ENCODE data around the gene FGD4. TPM values are rescaled to one million over a fixed set of nuclear protein-coding genes. Genes with fewer than 3 reads are reported as not detected.

The FGD4 gene
- total and polyA plus RNA-seq, 9 of the 15 experiments (the other 6 are each of a cell fraction or from before 2014, with no cell fraction given) = 0.05 to 0.51 (median 0.27) TPM

DNA sequence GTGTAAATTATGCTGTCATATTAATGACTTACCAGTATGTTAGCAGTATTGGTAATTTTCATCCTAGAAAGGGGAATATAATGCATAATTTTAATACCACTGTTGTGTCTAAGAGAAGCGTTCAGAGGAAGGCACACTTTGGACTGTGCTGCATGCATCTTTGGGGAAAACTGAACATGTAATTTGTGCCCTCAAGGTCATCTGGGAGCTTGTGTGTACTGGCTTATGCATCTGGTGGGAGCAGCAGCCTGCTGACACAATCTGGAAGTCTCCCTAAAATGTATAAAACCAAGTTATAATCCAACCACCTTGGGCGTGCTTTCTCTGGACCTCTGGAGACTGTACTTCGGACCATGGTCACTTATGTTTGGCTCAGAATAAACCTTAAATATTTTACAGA is 14.1 kb downstream of the FGD4 start (continued):
- TF ChIP-seq DMBX1 (CRISPR knock-in tag; IDR thresholded peaks at IDR 0.05; ENCODE audit: borderline replicate concordance) = no peak
- TF ChIP-seq, protein P1, sequence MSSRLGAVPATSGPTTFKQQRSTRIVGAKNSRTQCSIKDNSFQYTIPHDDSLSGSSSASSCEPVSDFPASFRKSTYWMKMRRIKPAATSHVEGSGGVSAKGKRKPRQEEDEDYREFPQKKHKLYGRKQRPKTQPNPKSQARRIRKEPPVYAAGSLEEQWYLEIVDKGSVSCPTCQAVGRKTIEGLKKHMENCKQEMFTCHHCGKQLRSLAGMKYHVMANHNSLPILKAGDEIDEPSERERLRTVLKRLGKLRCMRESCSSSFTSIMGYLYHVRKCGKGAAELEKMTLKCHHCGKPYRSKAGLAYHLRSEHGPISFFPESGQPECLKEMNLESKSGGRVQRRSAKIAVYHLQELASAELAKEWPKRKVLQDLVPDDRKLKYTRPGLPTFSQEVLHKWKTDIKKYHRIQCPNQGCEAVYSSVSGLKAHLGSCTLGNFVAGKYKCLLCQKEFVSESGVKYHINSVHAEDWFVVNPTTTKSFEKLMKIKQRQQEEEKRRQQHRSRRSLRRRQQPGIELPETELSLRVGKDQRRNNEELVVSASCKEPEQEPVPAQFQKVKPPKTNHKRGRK (tag; IDR thresholded peaks at IDR 0.05) = no peak
- no peak for TF ChIP-seq ASH1L (IDR thresholded peaks at IDR 0.05; ENCODE audit: borderline replicate concordance, low read depth, partially characterized antibody)
- TF ChIP-seq XRCC3 (IDR thresholded peaks at IDR 0.05) = no peak
- no peak for TF ChIP-seq GTF2E2 (tag; IDR thresholded peaks at IDR 0.05)
- TF ChIP-seq RNF2 (IDR thresholded peaks at IDR 0.05) = no peak
- TF ChIP-seq TCF7L2 (IDR thresholded peaks at IDR 0.05; ENCODE audit: low read depth, low read length) = no peak

DNA sequence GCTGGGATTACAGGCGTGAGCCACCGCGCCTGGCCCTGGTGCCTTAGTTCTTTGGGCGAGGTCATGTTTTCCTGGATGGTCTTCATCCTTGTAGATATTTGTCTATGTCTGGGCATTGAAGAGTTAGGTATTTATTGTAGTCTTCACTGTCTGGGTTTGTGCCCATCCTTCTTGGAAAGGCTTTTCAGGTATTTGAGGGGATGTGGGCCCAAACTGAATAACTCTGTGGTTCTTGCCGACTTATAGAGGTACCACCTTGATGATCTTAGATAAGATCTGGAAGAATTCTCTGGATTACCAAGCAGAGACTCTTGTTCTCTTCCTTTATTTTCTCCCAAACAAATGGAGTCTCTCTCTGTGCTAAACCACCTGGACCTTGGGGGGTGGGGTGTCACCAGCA is 18.9 kb downstream of the FGD4 start:
- ATAC-seq = no peak
- 50% methylated on average over 5 of the region's 5 CpGs for WGBS (ENCODE audit: insufficient coverage, low coverage, missing lambda C conversion rate)
- no peak overlapping the region for H2AFZ ChIP-seq (ENCODE audit: low read depth, low read length)
- H3K4me3 ChIP-seq = no peak overlapping the region
- FAIRE-seq = no peak
- no peaks in the 10 kb centered on the region for H3K79me2 ChIP-seq (ENCODE audit: control insufficient read depth, insufficient read depth, low read length)
- no peak for DNase-seq (ENCODE audit: extremely low read depth in 1 of 4, low spot score in 3 of 4)
- BruUV-seq (replicated peaks) = no TSS peak
- no peaks in the 10 kb centered on the region for H3K9me1 ChIP-seq (ENCODE audit: control insufficient read depth, insufficient read depth, low read length)
- H3K9ac ChIP-seq (ENCODE audit: insufficient read depth in 1 of 2, low read depth in 2 of 2, low read length in 2 of 2) = no peak overlapping the region
- CTCF ChIA-PET (ENCODE audit: low intra/inter-chr PET ratio) = no interaction called here
- intact Hi-C loops (cut with micrococcal nuclease) = no loop called here
- H3K4me2 ChIP-seq (ENCODE audit: insufficient read depth, low read length) = no peak overlapping the region
- H3K4me1 ChIP-seq (replicated peaks in 1 of 2; ENCODE audit: control insufficient read depth in 2 of 2, insufficient read depth in 2 of 2, low read length in 2 of 2) = no peaks in the 10 kb centered on the region; a peak in 1 of 5 replicates
- H3K27ac ChIP-seq (ENCODE audit: extremely low read depth, low read depth, low read length) = no peak overlapping the region
- no peaks in the 10 kb centered on the region for H3K9me3 ChIP-seq (replicated peaks; ENCODE audit: control insufficient read depth, insufficient read depth, low read depth, low read length)
- TF ChIP-seq TCFL5 (CRISPR knock-in tag; conservative IDR thresholded peaks at IDR 0.05) = no peak
- no peaks in the 10 kb centered on the region for H4K20me1 ChIP-seq (replicated peaks; ENCODE audit: control insufficient read depth, insufficient read depth, low read length)
- no peaks in the 10 kb centered on the region for H3K36me3 ChIP-seq (ENCODE audit: control insufficient read depth, insufficient read depth, low read length)
- POLR2A ChIA-PET = interaction anchor here (0.6 kb wide), 1 partner anchor 533 kb away, joined by 3 read pairs; no protein-coding TSS in a partner anchor
- H3K27me3 ChIP-seq (ENCODE audit: control insufficient read depth in 2 of 2, insufficient read depth in 2 of 2, low read length in 2 of 2) = peaks cover 0 to 2% of the 10 kb centered on the region in 2 experiments; a peak in 1 of 5 replicates
- in situ Hi-C loops (cut with MboI) = no loop called here

Measured in K562 (cell line).